Amniotic stem cell (primary cell): ENCODE measurements around the gene TIMM44.

Experiments used
- DNase-seq: peaks from one replicate; lab custom pipeline; 2025; lab: John Stamatoyannopoulos, UW

TIMM44 gene

GRCh38 chr19:7914099-7914498 is 29.4 kb downstream of the TIMM44 start:
- DNase-seq: no peak

GRCh38 chr19:7913652-7914051 is 29.8 kb downstream of the TIMM44 start:
- DNase-seq: no peak

- DNase-seq: no peak
Observed at GRCh38 chr19:7912697-7913564, 30.5 kb downstream of the TIMM44 start.

GRCh38 chr19:7912144-7912696 is 31.2 kb downstream of the TIMM44 start:
- no peak for DNase-seq

GRCh38 chr19:7911508-7912143 is 31.8 kb downstream of the TIMM44 start:
- no peak for DNase-seq

- no peak for DNase-seq
Observed at GRCh38 chr19:7910321-7911161, 32.9 kb downstream of the TIMM44 start.

- DNase-seq: no peak
Observed at GRCh38 chr19:7909471-7910067, 33.9 kb downstream of the TIMM44 start.

GRCh38 chr19:7908742-7909461 is 34.6 kb downstream of the TIMM44 start:
- DNase-seq: no peak

- DNase-seq: no peak
Observed at GRCh38 chr19:7908078-7908699, 35.3 kb downstream of the TIMM44 start.

GRCh38 chr19:7907544-7907943 is 35.9 kb downstream of the TIMM44 start:
- no peak for DNase-seq

- DNase-seq: no peak
Observed at GRCh38 chr19:7907122-7907521, 36.3 kb downstream of the TIMM44 start.

GRCh38 chr19:7905859-7906258 is 37.6 kb downstream of the TIMM44 start:
- no peak for DNase-seq

- no peak for DNase-seq
Observed at GRCh38 chr19:7905268-7905667, 38.2 kb downstream of the TIMM44 start.

GRCh38 chr19:7904074-7905020 is 39.1 kb downstream of the TIMM44 start:
- DNase-seq: no peak

GRCh38 chr19:7903244-7904073 is 40.0 kb downstream of the TIMM44 start, which contains the start of gene MAP2K7:
Gene MAP2K7, plus strand, starts transcription at chr19:7903877. Its CDS starts 68 bp downstream, at chr19:7903945.
- DNase-seq: peak; percentile 97

- no peak for DNase-seq
Observed at GRCh38 chr19:7902796-7903243, 40.6 kb downstream of the TIMM44 start.

GRCh38 chr19:7901337-7901736 is 42.1 kb downstream of the TIMM44 start:
- DNase-seq: no peak

GRCh38 chr19:7900931-7901330 is 42.5 kb downstream of the TIMM44 start:
- no peak for DNase-seq
